Endometrial microvascular endothelial cells (primary cell): ENCODE data around the gene CNOT6L. TPM values are rescaled to one million over a fixed set of nuclear protein-coding genes. Genes with fewer than 3 reads are reported as not detected.
"Not testable (repeated sequence)": the region's sequence is repeated elsewhere in the genome, so short reads cannot be mapped to it uniquely, and the experiment has no call there.

Experiments
- in situ Hi-C: cut with HindIII; loops from 2 replicates; pipeline ENCODE4 v1.10.0; 2017; ENCODE audit warnings: low sequenced_read_pairs, low pct_unique_long_range_greater_than_20kb; ENCODE audit errors: inconsistent ontology term
- total RNA-seq: library from RNA; depleted of rRNA; stranded (reverse); fragments of >200 nt; gene quantifications from one replicate; pipeline ENCODE4 v1.2.3, GENCODE V29; 2015; ENCODE audit errors: inconsistent ontology term

Gene CNOT6L
- total RNA-seq = 27.6 TPM

- in situ Hi-C loops = no loop called here
Observed at GRCh38 chr4:77818602-77819403, at the start of gene CNOT6L. TSS of gene CNOT6L (minus strand) at chr4:77819368. CDS start at chr4:77819308, 60 bp downstream.

- in situ Hi-C loops = no loop called here
Observed at GRCh38 chr4:77865259-77865658, 46.1 kb upstream of the CNOT6L start.

DNA sequence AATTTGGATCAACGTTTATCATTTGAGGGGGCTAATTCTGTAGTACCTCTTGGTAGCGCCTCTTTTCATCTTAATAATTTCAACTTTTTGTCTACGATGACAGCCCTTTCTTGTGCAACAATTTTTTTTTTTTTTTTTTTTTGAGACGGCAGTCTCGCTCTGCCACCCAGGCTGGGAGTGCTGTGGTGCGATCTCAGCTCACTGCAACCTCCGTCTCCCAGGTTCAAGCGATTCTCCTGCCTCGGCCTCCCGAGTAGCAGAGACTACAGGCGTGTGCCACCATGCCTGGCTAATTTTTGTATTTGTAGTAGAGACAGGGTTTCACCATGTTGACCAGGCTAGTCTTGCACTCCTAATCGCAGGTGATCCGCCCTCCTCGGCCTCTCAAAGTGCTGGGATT lies 44.2 kb upstream of the CNOT6L start:
- in situ Hi-C loops = not testable (repeated sequence)

DNA sequence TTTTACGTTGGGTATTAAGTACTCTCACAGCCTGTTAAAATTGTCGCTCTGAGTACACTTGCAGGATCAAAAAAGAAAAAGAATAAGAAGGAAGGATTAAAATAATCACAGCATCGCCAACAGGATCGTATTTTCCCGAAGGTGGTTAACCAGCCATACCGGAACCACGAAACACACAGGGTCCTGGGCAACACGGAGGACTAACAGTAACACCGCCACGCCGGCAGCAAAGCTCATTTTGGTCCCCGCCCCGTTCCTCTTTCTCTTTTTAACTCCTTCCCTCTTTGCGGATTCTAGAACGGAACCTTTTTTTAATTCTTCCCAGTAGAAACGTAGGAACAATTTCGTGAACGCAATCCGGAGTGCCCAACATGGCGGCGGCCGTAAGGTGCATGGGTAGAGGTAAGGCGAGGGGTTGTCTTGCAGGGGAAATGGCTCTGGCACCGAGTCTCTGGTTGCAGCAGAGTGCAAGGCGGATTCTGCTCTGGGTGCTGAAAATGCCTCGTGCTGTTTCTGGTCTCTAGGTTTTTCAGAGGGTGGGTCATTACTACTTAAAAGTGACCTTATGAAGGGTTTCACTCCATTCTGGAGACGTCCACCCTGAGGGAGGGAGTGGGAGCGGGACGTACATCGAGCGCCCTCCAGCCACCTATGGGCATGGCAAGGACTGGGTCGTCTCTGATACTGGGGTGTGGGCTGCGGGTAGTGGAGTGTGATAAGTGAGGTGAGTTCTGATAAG lies 43.5 kb upstream of the CNOT6L start, which contains the start of gene MRPL1:
Gene MRPL1, plus strand, starts transcription at position 353 of the 739 bp plus-strand sequence. Its CDS starts 19 bp downstream, at position 372.
- in situ Hi-C loops = no loop called here

GRCh38 chr4:77861495-77861894 lies 42.3 kb upstream of the CNOT6L start:
- in situ Hi-C loops = no loop called here

DNA sequence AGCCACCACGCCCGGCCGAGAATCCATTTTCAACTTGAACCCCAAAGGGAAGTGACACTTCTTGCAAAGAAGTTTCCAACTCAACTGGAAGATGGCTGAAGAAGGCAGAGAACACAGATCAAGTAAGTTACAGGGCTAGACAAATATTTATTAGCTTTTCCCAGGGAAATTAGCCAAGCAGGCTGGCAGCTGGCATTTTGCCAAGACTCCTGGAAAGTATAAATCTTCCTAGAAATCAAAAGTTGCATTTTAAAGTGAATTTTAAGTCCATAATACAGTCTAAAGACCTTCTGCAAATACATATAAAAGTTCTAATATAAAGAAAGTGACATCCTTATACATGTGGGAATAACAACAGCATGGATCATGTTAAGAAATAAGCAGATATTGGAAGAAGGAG lies 40.1 kb upstream of the CNOT6L start:
- in situ Hi-C loops = no loop called here

- in situ Hi-C loops = no loop called here
Observed at GRCh38 chr4:77856152-77856551, 37.0 kb upstream of the CNOT6L start.

GRCh38 chr4:77854431-77855111 lies 35.4 kb upstream of the CNOT6L start:
- in situ Hi-C loops = no loop called here

GRCh38 chr4:77852892-77853495 lies 33.8 kb upstream of the CNOT6L start:
- in situ Hi-C loops = no loop called here

- in situ Hi-C loops = no loop called here
Observed at GRCh38 chr4:77849278-77849965, 30.3 kb upstream of the CNOT6L start.

DNA sequence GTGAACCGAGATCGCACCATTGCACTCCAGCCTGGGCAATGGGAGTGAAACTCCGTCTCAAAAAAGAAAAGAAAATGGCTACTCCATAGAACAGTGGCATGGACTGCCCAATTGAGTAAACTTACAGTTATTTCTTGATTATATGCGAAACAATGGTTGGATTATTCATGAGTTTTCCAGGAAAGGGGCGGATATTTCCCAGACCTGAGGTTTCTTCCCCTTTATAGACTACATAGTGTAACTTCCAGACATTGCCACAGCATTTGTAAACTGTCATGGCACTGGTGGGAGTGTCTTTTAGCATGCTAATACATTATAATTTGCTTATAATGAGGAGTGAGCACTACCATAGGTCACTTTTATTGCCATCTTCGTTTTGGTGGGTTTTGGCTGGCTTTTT lies 29.3 kb upstream of the CNOT6L start:
- in situ Hi-C loops = no loop called here

- in situ Hi-C loops = no loop called here
Observed at GRCh38 chr4:77845929-77846328, 26.8 kb upstream of the CNOT6L start.

DNA sequence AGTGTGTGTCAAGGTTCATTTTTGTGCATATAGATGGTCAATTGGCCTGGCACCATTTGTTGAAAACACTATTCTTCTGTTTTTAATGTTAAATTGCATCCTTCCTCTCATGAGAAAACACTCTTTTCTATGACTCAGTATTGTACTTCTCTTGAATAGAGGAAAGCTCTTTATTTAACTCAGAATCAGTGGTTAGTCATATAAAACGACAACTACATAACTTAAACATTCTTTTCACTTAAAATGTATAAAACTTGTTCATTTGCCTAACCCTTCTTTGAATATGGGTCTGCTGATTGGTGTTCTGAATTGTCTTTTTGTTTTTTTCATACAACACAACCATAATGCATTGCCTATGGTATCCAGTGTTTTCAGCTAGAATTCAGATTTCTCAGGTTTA lies 26.2 kb upstream of the CNOT6L start:
- in situ Hi-C loops = no loop called here

DNA sequence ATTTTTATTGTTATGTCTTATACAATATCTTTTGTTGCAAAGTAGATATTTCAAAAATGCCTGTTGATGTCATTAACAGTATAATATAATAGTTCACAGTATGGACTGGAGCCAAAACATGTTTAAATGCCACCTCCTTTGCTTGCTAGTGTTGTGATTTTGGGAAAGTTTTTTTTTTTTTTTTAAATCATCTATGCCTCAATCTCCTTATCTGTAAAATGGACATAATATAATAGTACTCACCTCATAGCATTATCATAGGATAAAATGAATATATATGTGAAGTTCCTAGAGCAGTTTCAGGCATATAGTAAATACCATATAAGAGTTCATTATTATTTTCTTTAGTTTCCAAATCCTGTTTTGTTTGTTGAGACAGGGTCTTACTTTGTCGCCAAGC lies 25.2 kb upstream of the CNOT6L start:
- in situ Hi-C loops = no loop called here

DNA sequence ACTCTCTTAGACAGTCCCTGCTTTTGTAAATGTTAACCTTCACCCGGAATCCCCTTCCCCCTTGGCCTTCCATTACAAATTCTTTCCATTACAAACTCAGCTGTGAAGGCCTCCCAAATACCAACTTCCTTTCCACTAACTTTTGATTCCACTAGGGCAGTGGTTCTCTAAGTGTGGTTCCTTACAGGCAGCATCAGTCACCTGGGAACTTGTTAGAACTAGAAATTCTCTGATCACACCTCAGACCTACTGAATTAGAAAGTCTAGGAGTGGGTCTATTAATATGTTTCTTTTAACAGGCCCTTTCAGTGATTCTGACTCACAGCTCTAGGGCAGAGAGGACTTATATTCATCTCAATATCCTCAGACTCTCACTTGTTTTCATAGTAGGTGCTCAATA lies 24.5 kb upstream of the CNOT6L start:
- in situ Hi-C loops = no loop called here

GRCh38 chr4:77834403-77834802 lies 15.2 kb upstream of the CNOT6L start:
- in situ Hi-C loops = no loop called here

- in situ Hi-C loops = no loop called here
Observed at GRCh38 chr4:77833126-77833724, 14.1 kb upstream of the CNOT6L start.

DNA sequence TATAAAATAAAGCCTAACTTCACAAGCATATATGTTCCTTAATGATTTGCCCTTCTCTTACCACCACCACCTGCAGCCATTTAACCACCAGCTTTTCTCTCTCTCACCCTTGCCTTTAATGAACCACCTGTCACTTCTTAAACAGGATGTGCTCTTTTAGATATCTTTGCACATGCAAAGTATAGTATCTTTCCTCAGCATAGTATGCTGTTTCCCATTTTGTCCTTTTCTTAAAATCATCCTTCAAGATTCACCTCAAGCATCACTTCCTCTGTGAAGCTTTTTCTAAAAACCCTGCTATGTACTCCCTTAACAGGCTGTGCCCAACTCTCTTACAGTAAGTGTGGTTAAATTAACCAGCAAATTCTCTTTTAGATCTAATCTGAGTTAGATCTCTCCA lies 8.2 kb upstream of the CNOT6L start:
- in situ Hi-C loops = no loop called here
